Muscle of back (tissue), 13 donors: ENCODE data around the gene LEMD3. TPM values are rescaled to one million over a fixed set of nuclear protein-coding genes. Genes with fewer than 3 reads are reported as not detected.

ENCODE experiments used
- DNase-seq, 3 donors: peaks; one replicate each; pipeline versions ENCODE4 v3.0.0 to v3.0.0-alpha.2; 2013
- long read RNA-seq, 9 donors: transcript quantifications; one replicate each; lab custom pipeline, GENCODE V29; 2026
- polyA plus RNA-seq, 10 donors: library from polyadenylated mRNA; unstranded; fragments of 120-200 nt; gene quantifications; one replicate each; pipeline ENCODE4 v1.2.1, GENCODE V29; 2013; ENCODE audit not compliant: insufficient read length in 10 of 10

The LEMD3 gene
- polyA plus RNA-seq: 10 to 100 TPM; 15.8 to 24.2 (median 19.8) TPM
- long read RNA-seq, donor 1, full-length matches to known transcripts: 1 of 1 reads
- long read RNA-seq, donor 1, partial matches to known transcripts: 0 of 1 reads
- long read RNA-seq, donor 1, other reads (novel, unspliced or antisense): 0 of 1 reads
- long read RNA-seq, donor 2, full-length matches to known transcripts: 4 of 4 reads
- long read RNA-seq, donor 2, partial matches to known transcripts: 0 of 4 reads
- long read RNA-seq, donor 2, other reads (novel, unspliced or antisense): 0 of 4 reads
- long read RNA-seq, donor 3: 0 reads
- long read RNA-seq, donor 4: 0 reads
- long read RNA-seq, donor 5, full-length matches to known transcripts: 2 of 2 reads
- long read RNA-seq, donor 5, partial matches to known transcripts: 0 of 2 reads
- long read RNA-seq, donor 5, other reads (novel, unspliced or antisense): 0 of 2 reads
- long read RNA-seq, donor 6, full-length matches to known transcripts: 4 of 4 reads
- long read RNA-seq, donor 6, partial matches to known transcripts: 0 of 4 reads
- long read RNA-seq, donor 6, other reads (novel, unspliced or antisense): 0 of 4 reads
- long read RNA-seq, donor 7, full-length matches to known transcripts: 4 of 4 reads
- long read RNA-seq, donor 7, partial matches to known transcripts: 0 of 4 reads
- long read RNA-seq, donor 7, other reads (novel, unspliced or antisense): 0 of 4 reads
- long read RNA-seq, donor 8, partial matches to known transcripts: 0 of 1 reads
- long read RNA-seq, donor 8, other reads (novel, unspliced or antisense): 0 of 1 reads
- long read RNA-seq, donor 9, full-length matches to known transcripts: 1 of 1 reads
- long read RNA-seq, donor 9, partial matches to known transcripts: 0 of 1 reads
- long read RNA-seq, donor 9, other reads (novel, unspliced or antisense): 0 of 1 reads

DNA sequence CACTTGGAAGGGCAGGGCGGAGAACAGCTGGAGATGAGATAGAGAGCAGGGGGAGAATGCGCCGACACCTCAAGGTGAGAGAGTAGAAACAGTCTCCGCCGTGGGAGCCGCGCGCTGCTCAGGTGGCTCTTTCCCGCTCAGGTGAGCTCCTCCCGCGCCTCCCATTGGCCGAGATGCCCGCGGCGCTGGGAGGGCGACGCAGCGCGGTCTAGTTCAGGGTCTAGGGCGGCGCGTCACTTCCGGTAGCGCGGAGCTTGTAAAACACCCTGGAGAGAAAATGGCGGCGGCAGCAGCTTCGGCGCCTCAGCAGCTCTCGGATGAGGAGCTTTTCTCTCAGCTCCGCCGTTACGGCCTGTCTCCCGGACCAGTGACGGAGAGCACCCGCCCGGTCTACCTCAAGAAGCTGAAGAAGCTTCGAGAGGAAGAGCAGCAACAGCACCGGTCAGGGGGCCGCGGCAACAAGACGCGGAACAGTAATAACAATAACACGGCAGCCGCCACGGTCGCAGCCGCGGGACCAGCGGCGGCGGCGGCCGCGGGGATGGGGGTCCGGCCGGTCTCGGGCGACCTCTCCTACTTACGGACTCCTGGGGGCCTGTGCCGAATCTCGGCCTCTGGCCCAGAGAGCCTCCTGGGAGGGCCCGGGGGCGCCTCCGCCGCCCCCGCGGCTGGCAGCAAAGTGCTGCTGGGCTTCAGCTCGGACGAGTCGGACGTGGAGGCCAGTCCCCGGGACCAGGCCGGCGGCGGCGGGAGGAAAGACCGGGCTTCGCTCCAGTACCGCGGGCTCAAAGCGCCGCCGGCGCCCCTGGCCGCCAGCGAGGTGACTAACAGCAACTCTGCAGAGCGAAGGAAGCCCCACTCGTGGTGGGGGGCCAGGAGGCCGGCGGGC lies at the start of gene LEMD3:
LEMD3 (plus strand) TSS at position 264 of the 889 bp plus-strand sequence; CDS start at position 278, 14 bp downstream.
- peak; percentile 92 to 98 (median 95) for DNase-seq

DNA sequence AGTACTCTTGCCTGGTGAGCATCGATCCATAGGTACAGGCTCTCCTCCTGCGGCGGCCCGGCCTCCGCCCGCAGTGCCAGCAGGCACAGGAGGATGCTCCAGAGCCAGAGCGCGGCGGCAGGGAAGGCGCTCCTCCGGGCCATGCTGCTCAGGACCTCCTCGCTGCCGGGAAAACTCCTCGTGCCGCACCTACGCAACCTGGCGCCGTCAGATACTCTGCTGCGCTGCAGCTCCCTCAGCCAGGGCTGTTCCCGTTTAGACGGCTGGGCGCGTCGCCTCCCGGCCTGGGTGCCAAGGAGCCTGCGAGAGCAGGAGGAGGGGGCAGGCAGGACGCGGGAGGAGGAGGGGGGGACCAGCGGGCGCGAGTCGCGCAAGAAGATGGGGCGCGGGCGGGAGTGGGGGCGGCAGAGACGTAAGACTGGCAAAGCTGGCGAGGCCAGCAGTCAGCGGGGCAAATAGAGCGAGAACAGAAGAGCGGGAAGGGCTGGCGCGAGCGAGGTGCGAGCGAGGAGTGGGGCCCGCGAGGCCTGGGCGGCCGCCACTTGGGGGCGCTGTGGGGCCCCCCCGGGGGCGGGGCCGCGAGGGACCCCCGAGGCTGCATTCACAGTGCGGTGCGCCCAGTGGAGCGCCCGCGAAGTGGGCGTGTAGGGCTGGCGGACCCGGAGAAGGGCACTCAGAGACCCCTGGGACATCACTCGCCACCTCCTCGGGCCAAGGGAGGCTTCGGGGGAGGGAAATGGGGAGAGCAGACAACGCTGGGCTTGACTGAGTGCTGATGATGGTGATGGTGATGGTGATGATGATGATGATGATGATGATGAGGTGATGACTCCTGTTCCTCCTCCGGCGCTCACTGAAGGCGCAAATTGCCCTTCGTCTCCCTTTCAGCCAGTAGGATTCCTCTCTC lies 48.1 kb upstream of the LEMD3 start, which contains the start of gene WIF1:
WIF1 (minus strand) TSS at position 257 of the 907 bp plus-strand sequence; CDS start at position 143, 114 bp downstream.
- peak in 2 of 3 donors; percentile 27 to 67 for DNase-seq

DNA sequence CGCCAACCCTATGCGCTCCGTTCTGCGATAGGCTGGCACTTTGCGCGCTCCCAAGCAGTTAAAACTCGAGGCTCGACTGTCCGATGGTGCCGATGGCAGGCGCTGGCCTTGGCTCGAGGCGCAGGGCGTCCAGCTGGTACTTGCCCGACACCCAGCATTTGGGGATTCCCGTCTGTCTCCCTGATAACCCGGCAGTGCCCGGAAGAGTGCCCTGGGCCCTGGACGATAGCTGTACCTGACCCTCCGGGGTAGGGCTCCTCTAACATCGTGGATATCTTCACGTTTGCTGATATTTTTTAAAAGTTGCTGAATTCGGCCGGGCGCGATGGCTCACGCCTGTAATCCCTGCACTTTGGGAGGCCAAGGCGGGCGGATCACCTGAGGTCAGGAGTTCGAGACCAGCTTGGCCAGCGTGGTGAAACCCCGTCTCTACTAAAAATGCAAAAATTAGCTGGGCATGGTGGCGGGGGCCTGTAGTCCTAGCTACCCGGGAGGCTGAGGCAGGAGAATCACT lies 47.4 kb upstream of the LEMD3 start:
- no peak for DNase-seq

DNA sequence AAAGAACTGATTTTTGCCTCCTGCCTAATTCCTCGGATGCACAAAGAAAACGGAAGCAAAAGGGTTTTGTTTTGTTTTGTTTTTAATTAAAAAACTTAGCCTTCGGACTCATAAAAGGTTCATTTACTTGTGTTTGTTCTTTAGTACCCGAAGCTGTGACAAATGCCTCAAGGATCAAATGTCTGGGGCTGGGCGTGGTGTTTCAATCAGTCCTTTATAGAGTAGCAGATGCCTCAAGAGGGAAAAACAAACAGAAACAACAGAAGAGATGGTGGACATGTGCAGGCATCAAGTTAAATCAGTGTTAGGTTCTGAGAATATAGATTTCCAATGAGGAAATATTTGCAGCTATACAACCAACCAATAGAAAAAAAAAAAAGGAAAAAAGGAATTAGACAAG lies 46.7 kb upstream of the LEMD3 start:
- no peak for DNase-seq

DNA sequence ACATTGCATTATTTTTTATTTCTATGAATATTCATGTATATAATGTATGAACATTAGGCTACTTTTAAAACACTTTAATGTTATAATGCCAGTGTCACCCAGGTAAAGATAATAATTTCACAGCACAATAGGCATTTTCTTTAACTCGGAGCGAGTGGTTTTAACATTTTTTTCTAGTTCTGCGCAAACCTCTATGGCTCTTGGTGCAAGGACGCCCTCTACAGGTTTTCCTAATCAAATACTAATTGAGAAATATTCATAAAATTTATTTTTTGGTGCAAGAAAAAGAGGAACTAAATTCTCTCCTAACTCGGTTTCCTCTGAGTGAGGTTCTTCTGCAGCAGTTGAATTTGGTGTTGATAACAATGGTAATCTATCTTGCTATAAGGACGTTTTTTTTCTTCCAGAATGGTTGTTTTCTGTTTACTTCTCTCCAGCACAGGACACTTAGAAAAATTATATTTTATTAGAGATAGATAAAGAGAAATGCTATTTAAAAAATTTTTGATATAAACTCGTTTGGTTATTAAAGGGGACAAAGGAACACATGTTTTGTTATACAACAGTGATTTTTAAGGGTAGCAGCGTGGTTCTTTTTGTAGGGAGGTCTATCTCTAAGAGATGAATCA lies 45.8 kb upstream of the LEMD3 start:
- DNase-seq: peak; percentile 11 to 60 (median 34)

DNA sequence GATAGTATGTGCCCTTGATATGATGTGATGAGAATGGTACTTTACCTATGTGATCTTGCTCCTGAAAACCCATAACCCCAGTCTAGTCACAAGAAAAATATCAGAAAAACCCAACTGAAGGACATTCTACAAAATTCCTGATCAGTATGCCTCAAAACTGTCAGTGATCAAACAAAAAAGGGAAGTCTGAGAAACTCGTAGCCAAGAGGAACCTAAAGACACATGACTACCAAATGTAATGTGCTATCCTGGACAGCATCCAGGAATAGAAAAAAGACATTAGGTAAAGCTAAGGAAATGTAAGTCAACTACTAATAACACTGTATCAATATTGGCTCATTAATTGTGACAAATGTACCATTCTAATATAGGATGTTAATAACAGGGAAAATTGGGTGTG lies 44.1 kb upstream of the LEMD3 start:
- no peak for DNase-seq

DNA sequence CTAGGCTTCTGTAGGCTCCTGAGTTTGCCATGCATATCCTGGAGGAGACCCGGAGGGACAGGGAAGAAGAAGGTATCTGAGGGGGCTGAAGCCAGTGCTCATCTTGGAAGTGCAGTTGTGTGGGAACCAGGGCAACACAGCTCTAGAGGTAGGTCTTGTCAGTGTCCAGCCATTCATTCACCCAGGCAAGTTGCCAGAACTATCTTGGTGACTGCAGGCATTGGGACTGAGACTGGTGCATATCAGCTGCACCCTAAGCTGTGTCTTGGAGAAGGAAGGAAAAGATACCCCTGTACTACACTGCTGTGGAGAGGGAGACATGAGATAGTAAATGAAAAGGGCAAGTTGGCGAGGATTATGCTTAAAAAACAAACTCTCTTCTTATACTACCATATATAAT lies 43.4 kb upstream of the LEMD3 start:
- DNase-seq: no peak

DNA sequence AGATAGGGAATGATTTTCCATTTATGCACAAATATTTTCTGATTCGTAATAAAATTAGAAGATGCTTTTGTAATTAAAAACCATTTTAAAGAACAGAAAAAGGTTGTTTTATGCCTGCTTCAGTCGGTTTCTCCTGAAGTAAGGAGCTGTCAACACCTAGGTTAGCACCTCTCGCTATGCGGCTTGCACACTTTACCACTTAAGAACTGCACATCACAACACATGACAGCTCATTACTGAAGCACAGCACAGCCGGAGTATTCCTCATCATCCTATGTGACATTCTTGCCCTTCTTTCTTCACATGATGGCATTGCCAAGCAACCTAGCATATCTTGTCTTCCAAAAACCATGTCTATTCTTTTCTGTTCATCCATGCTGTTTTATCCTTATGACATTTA lies 42.9 kb upstream of the LEMD3 start:
- DNase-seq: no peak

DNA sequence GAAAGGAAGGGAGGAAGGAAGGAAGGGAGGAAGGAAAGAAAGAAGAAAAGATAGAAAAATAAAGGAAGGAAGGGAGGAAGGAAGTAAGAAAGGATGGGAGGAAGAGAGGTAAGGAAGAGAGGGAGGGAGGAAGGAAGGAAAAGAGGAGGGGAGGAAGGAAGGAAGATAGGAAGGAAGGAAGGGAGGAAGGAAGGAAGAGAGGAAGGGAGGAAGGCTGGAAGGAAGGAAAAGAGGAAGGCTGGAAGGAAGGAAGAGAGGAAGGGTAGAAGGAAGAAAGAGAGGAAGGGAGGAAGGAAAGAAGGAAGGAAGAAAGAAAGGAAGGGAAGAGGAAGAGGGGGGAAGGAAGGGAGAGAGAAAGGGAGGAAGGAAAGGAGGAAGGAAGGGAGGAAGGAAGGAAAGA lies 35.5 kb upstream of the LEMD3 start:
- no peak for DNase-seq

DNA sequence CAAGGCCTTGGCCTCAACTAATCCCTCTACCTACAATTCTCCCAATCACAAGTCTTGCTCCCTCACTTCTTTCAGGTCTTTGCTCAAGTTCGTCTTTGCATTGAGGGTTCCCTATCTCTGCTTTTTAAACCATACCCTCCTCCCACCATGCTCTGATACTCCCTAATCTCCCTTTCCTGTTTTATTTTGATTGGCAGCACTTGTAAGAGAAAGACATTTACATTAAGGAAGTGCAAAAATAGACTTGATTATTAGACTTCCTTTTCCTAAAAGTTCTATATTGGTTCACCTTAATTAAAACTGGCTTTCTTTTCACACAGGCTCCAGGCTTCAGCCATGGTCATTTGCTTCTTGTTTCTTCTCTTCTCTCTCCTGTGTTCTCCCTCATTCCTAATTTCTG lies 30.0 kb upstream of the LEMD3 start:
- DNase-seq: no peak

DNA sequence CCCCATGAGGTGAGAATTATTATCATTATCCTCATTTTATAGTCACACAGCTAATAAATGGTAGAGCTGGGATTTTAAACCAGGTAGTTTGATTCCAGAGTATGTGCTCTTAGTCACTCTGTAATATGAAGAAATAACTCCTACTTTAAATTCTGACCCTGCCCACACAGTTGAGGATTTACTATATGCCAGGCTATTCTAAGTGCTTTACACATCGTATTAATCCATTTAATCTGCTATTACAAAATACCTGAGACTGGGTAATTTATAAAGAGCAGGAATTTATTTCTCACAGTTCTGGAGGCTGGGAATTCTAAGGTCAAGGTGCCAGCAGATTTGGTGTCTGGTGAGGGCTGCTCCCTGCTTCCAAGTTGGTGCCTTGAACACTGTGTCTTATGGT lies 28.6 kb upstream of the LEMD3 start:
- no peak for DNase-seq

DNA sequence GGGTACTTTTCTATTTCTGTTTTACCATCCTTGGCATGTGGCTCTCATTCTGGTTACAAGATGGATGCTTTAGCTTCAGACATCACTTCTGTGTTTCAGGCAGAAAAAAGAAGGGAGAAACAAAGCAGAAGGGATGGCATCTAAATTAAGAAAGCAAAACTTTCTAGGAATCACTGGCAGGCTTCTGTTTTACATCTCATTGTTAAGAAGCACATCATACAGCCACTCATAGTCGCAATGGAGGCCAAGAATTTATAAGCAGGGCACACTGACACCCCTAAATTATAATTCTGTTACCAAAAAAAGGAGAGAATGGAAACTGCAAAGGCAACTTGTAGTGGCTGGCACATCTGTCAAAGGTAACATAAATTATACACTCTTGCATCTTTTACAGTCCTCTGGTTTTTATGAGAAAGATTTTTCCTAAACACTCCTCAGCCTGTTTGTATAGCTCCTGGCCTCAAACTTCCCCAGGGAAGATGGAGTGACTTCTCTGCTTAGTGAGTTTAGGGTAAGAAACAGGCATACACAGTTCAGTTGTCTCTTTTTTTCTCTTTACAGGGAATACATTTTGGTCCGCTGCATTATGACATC lies 22.0 kb upstream of the LEMD3 start:
- no peak for DNase-seq

DNA sequence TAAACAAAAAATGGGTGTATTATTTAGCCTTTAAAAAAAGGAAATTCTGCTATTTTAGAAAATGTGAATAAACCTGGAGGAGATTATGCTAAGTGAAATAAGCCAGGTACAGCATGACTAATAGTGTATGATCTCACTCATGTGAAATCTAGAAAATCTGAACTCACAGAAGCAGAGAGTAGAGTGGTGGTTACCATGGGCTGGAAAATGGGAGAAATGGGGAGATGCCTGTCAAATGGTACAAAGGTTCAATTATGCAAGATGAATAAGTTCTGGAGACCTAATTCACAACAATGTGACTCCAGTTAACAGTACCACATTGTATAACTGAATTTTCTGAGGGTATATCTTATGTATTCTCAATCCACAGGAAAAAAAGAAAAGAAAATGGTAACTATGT lies 17.4 kb upstream of the LEMD3 start:
- DNase-seq: no peak

DNA sequence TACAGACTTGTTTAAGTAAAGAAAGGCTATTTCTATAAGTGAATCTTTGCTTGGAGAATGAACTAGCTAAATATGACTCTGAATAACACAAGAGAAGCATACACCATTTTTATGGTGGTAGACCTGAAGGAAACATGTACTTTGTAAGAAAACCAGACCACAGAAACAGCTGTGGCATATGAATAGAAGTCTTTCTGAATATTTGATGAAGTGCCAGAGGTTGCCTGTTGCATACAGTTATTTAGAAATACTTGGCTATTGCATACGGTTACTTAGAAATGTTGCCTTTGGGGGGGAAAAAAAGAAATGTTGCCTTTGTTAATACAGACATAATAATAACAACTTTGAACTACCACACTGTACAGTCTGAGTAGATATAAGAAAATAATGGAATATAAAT lies 16.8 kb upstream of the LEMD3 start:
- no peak for DNase-seq

DNA sequence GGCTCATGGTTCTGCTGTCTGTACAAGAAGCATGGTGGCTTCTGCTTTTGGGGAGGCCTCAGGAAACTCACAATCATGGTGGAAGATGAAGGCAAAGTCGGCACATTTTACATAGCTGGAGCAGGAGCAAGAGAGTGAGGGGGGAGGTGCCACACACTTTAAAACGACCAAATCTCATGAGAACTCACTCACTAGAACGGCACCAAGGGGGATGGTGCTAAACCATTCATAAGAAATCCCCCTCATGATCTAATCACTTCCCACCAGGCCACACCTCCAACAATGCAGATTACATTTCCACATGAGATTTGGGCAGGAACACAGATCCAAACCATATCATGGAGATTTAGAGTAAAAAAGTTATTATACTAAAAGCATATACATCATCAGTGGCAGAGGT lies 13.6 kb upstream of the LEMD3 start:
- DNase-seq: no peak

DNA sequence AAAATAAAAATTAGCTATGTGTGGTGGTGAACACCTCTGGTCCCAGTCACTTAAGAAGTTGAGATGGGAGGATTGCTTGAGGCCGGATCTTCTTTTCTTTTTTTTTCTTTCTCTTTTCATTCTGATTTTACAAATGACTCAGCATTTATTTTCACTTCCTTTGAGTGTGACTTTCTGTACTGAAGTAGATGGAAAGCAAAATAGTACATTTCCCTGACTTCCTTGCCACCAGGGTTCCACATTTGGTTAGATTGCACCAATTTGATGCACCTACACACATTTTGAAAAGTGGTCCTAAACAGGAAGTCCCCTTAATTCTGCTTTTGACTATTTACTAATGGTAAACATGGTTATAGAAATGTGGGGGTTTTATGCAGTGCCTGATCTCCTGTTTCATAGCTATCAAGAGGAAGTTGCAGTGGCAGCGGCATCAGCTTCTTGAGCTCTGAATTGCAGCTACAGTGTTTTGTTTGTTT lies 13.0 kb upstream of the LEMD3 start:
- DNase-seq: peak in 1 of 3 donors; percentile 4

DNA sequence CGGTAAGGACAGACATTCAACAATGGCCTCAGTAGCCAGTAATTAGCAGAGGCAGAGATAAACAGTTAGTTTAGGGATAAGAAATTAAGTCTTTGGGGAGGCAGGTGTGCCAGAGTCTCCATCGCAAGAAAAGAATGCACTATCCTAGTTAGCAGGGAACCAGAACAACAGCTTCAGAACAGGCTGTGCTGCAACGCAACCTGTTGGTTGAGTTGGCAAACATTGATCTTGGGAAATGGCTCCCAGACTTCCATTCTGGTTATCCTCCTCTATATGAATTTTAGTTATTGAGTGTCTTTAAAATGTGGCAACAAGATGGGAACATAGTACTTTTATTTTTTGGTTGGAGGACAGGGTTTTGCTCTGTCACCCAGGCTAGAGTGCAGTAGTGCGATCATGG lies 12.3 kb upstream of the LEMD3 start:
- no peak for DNase-seq

DNA sequence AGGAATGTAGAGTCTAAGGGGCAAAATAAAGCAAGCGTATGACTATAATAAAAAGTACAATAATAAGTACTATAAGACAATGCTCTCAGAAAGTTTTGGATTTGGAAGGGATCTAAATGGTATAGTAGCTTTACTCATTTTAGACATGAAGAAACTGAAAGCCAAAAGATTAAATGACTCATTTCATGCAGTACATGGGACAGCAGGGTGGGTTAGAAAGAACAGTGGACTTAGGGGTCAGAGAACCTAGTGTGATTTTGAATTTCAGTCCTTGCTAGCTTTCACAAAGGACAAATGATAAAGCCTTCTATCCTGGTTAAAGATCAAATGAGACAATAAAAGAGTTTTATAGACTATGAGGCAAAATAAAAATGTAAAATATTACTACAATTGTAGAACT lies 6.8 kb upstream of the LEMD3 start:
- DNase-seq: no peak

DNA sequence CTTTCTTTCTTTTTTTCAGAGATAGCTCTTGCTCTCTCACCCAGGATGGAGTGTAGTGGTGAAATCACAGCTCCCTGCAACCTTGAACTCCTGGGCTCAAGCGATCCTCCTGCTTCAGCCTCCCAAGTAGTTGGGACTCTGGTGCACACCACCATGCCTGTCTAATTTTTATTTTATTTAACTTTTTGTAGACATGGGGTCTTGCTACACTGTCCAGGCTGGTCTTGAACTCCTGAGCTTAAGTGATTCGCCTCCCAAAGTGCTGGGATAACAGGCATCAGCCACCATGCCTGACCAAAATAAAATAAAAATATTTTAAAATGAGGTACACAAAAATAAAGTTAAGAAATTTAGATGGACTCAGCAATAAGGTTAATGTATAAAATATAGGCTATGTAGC lies 5.1 kb upstream of the LEMD3 start:
- no peak for DNase-seq
